PC-3 (cell line): ENCODE measurements around the gene ZNHIT1.

Experiments
- CTCF ChIP-seq: fragments of 300-600 bp; sonication (generic); conservative IDR thresholded peaks from 2 replicates; pipeline ENCODE4 v1.5.1; 2017; ENCODE audit warnings: antibody characterized with exemption, low read depth, mild to moderate bottlenecking, low read length
- EZH2 ChIP-seq: fragments of 300-600 bp; sonication (generic); IDR thresholded peaks from one replicate; pipeline ENCODE4 v1.6.1; 2017; ENCODE audit warnings: antibody characterized with exemption, mild to moderate bottlenecking, low read length; ENCODE audit not compliant: unreplicated experiment
- EZH2phosphoT487 ChIP-seq: fragments of 300-600 bp; sonication (generic); IDR thresholded peaks from 2 replicates; pipeline ENCODE4 v1.6.1; 2018; ENCODE audit warnings: mild to moderate bottlenecking, antibody characterized with exemption, low read length, borderline replicate concordance

GRCh38 chr7:101233907-101234547 lies 16.1 kb downstream of the ZNHIT1 start:
- TF ChIP-seq CTCF (no peak), EZH2 (no peak), EZH2phosphoT487 (no peak)
